T-cell (primary cell): Measurements from ENCODE around the gene RARA. TPM values are rescaled to one million over a fixed set of nuclear protein-coding genes. Genes with fewer than 3 reads are reported as not detected.
A peak's percentile ranks its signal among the peaks of the same experiment; 100 is the strongest.

Source experiments
- ATAC-seq, 4 experiments: fragments of 200-7000 bp in 3 of 4; fragments of 150-1000 bp in 1 of 4; cut with Tn5 transposase; replicated peaks in 1 of 4; 1 replicate in 3 of 4; 2 replicates in 1 of 4; pipeline ENCODE4 v1.10.0; 2021; ENCODE audit warnings: moderate library complexity in 3 of 4, mild to moderate bottlenecking in 2 of 4, moderate number of reproducible peaks in 1 of 4
- CTCF ChIA-PET, 2 donors: fragments of 300-600 bp; sonication (Branson Sonifier 250); formaldehyde crosslinking; loops; one replicate each; lab custom pipeline; 2022; ENCODE audit warnings: antibody characterized with exemption in 2 of 2; lab: Charles Lee
- POLR2A ChIA-PET, 2 donors: fragments of 300-600 bp; sonication (Branson Sonifier 250); formaldehyde crosslinking; loops; one replicate each; lab custom pipeline; 2022; ENCODE audit warnings: antibody characterized with exemption in 2 of 2; lab: Charles Lee
- DNase-seq, 35 experiments: peaks; one replicate each; pipeline versions ENCODE4 v3.0.0 to v3.0.0-alpha.2; 2013 to 2023
- H3K27ac ChIP-seq: one replicate; pipeline ENCODE4 v1.5.1; 2013; ENCODE audit warnings: low read length
- H3K27me3 ChIP-seq, 2 experiments: replicated peaks in 1 of 2; 1 replicate in 1 of 2; 2 replicates in 1 of 2; pipeline versions ENCODE4 v1.6.1 to v1.7.0; 2013; ENCODE audit warnings: low read length in 1 of 2, mixed read lengths in 1 of 2; ENCODE audit not compliant: control insufficient read depth in 2 of 2, insufficient read depth in 2 of 2; ENCODE audit errors: extremely low read depth in 1 of 2
- H3K36me3 ChIP-seq, 2 donors: 1 replicate in 1 of 2; 2 replicates in 1 of 2; pipeline versions ENCODE4 v1.6.1 to v1.7.0; 2013; ENCODE audit warnings: low read length in 1 of 2; ENCODE audit not compliant: control insufficient read depth in 2 of 2, insufficient read depth in 1 of 2; ENCODE audit errors: extremely low read depth in 1 of 2
- H3K4me1 ChIP-seq, 2 experiments: 1 replicate in 1 of 2; 2 replicates in 1 of 2; pipeline versions ENCODE4 v1.6.1 to v1.7.0; 2013; ENCODE audit warnings: low read length in 2 of 2, mixed read lengths in 1 of 2; ENCODE audit not compliant: insufficient read depth in 2 of 2, control insufficient read depth in 1 of 2; ENCODE audit errors: extremely low read depth in 1 of 2
- H3K4me3 ChIP-seq, 2 donors: 1 replicate in 1 of 2; 2 replicates in 1 of 2; pipeline versions ENCODE4 v1.5.1 to v1.7.0; 2013; ENCODE audit warnings: mild to moderate bottlenecking in 2 of 2, low read length in 1 of 2, moderate library complexity in 1 of 2; ENCODE audit not compliant: control insufficient read depth in 1 of 2; ENCODE audit errors: extremely low read depth in 1 of 2
- H3K9me3 ChIP-seq: 2 replicates; pipeline ENCODE4 v1.7.0; 2013
- H3K27ac Mint-ChIP-seq, 2 donors: one replicate each; pipeline ENCODE4 v1.8.0; 2020 to 2021; ENCODE audit warnings: mild to moderate bottlenecking in 2 of 2, mixed read lengths in 2 of 2
- H3K27me3 Mint-ChIP-seq, 2 donors: one replicate each; pipeline ENCODE4 v1.8.0; 2021 to 2022; ENCODE audit warnings: mixed read lengths in 2 of 2
- H3K36me3 Mint-ChIP-seq: one replicate; pipeline ENCODE4 v1.8.0; 2021; ENCODE audit warnings: mixed read lengths
- H3K4me1 Mint-ChIP-seq, 3 donors: one replicate each; pipeline ENCODE4 v1.8.0; 2020 to 2022; ENCODE audit warnings: mixed read lengths in 3 of 3, mild to moderate bottlenecking in 1 of 3
- H3K4me3 Mint-ChIP-seq, 3 donors: one replicate each; pipeline ENCODE4 v1.8.0; 2020 to 2022; ENCODE audit warnings: mild to moderate bottlenecking in 3 of 3, mixed read lengths in 3 of 3, moderate library complexity in 3 of 3
- H3K9me3 Mint-ChIP-seq, 3 donors: one replicate each; pipeline ENCODE4 v1.8.0; 2020 to 2022; ENCODE audit warnings: mixed read lengths in 3 of 3
- WGBS: methylation state at CpG from one replicate; pipeline ENCODE4 v1.1.5; 2013; ENCODE audit warnings: missing lambda C conversion rate; ENCODE audit not compliant: insufficient coverage; 5-methylcytosine and 5-hydroxymethylcytosine counted together
- total RNA-seq, 35 experiments: library from RNA in 6 of 35; stranded (reverse) in 6 of 35; fragments of 120-200 nt in 1 of 35; gene quantifications; one replicate each; pipeline versions ENCODE4 v1.2.1 to v1.2.4 and lab custom pipeline; 2013 to 2026

RARA gene
- total RNA-seq, 5 donors from 2014 or later (not counting 1 experiment from before 2014, with no cell fraction given), result 46.8 to 90.7 (median 69.1) TPM

- ATAC-seq, result peak in 1 of 4 experiments; percentile 48
- Histone ChIP-seq H3K4me1 (peaks cover 49 to 69% of the 10 kb centered on the region in 2 experiments), H3K36me3 (no peaks in the 10 kb centered on the region), H3K27ac (peak overlapping the region; percentile 39), H3K4me3 (no peak overlapping the region), H3K9me3 (no peaks in the 10 kb centered on the region), H3K27me3 (no peaks in the 10 kb centered on the region)
- WGBS, result 36% methylated on average over 3 of the region's 10 CpGs
- no peaks in the 10 kb centered on the region for H3K36me3 Mint-ChIP-seq
- ChIA-PET POLR2A (interaction anchor here (0.6 to 1.6 kb wide), 7 partner anchors 10 to 64 kb away, joined by 3 to 7 read pairs (median 3); no protein-coding TSS in a partner anchor), CTCF (interaction anchor here (0.5 to 2.2 kb wide), 17 partner anchors 8 to 311 kb away, joined by 3 to 24 read pairs (median 5); partner anchors contain the start of gene TOP2A (in 1 of the 2))
- no peak overlapping the region for H3K4me3 Mint-ChIP-seq
- no peaks in the 10 kb centered on the region for H3K9me3 Mint-ChIP-seq
- H3K27ac Mint-ChIP-seq, result no peak overlapping the region
- no peaks in the 10 kb centered on the region for H3K27me3 Mint-ChIP-seq
- H3K4me1 Mint-ChIP-seq, result peaks cover 16 to 30% (median 29%) of the 10 kb centered on the region in 3 donors
- peak in 1 of 35 experiments; percentile 40 for DNase-seq
Measured at GRCh38 chr17:40307001-40307730, 1.8 kb upstream of the RARA start.

GRCh38 chr17:40307740-40308239 lies 1.2 kb upstream of the RARA start:
- H3K27me3 ChIP-seq, result no peaks in the 10 kb centered on the region
- Mint-ChIP-seq H3K27me3 (no peaks in the 10 kb centered on the region), H3K4me3 (no peak overlapping the region), H3K9me3 (no peaks in the 10 kb centered on the region), H3K27ac (no peak overlapping the region), H3K4me1 (peaks cover 15 to 34% (median 34%) of the 10 kb centered on the region in 3 donors), H3K36me3 (no peaks in the 10 kb centered on the region)
- POLR2A ChIA-PET, result interaction anchor here (0.6 to 1.6 kb wide), 6 partner anchors 9 to 65 kb away, joined by 3 to 7 read pairs (median 3); no protein-coding TSS in a partner anchor
- H3K9me3 ChIP-seq, result no peaks in the 10 kb centered on the region
- peak overlapping the region; percentile 39 for H3K27ac ChIP-seq
- DNase-seq, result no peak
- peaks cover 49 to 75% of the 10 kb centered on the region in 2 experiments for H3K4me1 ChIP-seq
- ATAC-seq, result no peak
- H3K4me3 ChIP-seq, result no peak overlapping the region
- WGBS, result 45% methylated on average over 2 of the region's 3 CpGs
- CTCF ChIA-PET, result interaction anchor here (0.6 to 2.2 kb wide), 11 partner anchors 9 to 311 kb away, joined by 3 to 24 read pairs (median 6); partner anchors contain the start of gene TOP2A (in 1 of the 2)
- no peaks in the 10 kb centered on the region for H3K36me3 ChIP-seq

- H3K9me3 Mint-ChIP-seq, result no peaks in the 10 kb centered on the region
- peak overlapping the region; percentile 1 for H3K27ac ChIP-seq
- no peaks in the 10 kb centered on the region for H3K36me3 ChIP-seq
- peak overlapping the region in 1 of 3 donors; percentile 31 for H3K4me3 Mint-ChIP-seq
- CTCF ChIA-PET, result interaction anchor here (0.6 to 2.6 kb wide), 6 partner anchors 9 to 108 kb away, joined by 3 to 10 read pairs (median 4); partner anchors contain the start of gene TOP2A (in 1 of the 2)
- peaks cover 16 to 38% (median 37%) of the 10 kb centered on the region in 3 donors for H3K4me1 Mint-ChIP-seq
- H3K4me1 ChIP-seq, result peaks cover 45 to 80% of the 10 kb centered on the region in 2 experiments
- no peaks in the 10 kb centered on the region for H3K27me3 Mint-ChIP-seq
- ATAC-seq, result peak in 2 of 4 experiments; percentile 23 to 25
- POLR2A ChIA-PET, result interaction anchor here in 1 of 2 donors (0.5 to 0.6 kb wide), 2 partner anchors 11 to 40 kb away, joined by 3 to 11 read pairs; no protein-coding TSS in a partner anchor
- peak overlapping the region; percentile 38 to 61 for H3K27ac Mint-ChIP-seq
- no peaks in the 10 kb centered on the region for H3K36me3 Mint-ChIP-seq
- WGBS, result 40% methylated on average over 1 of the region's 2 CpGs
- H3K4me3 ChIP-seq, result peak overlapping the region; percentile 19 to 29
- no peaks in the 10 kb centered on the region for H3K27me3 ChIP-seq
- H3K9me3 ChIP-seq, result no peaks in the 10 kb centered on the region
- DNase-seq, result no peak
Measured at GRCh38 chr17:40309949-40310510, 1.1 kb downstream of the RARA start.

GRCh38 chr17:40310882-40311391 lies 2.0 kb downstream of the RARA start:
- H3K4me1 ChIP-seq, result peaks cover 53 to 89% of the 10 kb centered on the region in 2 experiments
- Mint-ChIP-seq H3K4me1 (peaks cover 25 to 47% (median 46%) of the 10 kb centered on the region in 3 donors), H3K27ac (no peak overlapping the region), H3K27me3 (no peaks in the 10 kb centered on the region), H3K9me3 (no peaks in the 10 kb centered on the region), H3K4me3 (no peak overlapping the region), H3K36me3 (no peaks in the 10 kb centered on the region)
- no peak for ATAC-seq
- POLR2A ChIA-PET, result interaction anchor here in 1 of 2 donors (0.6 kb wide), 1 partner anchor 12 kb away, joined by 3 read pairs; no protein-coding TSS in a partner anchor
- H3K4me3 ChIP-seq, result no peak overlapping the region
- H3K36me3 ChIP-seq, result no peaks in the 10 kb centered on the region
- WGBS, result 94% methylated on average over 4 of the region's 7 CpGs
- H3K9me3 ChIP-seq, result no peaks in the 10 kb centered on the region
- no peak for DNase-seq
- CTCF ChIA-PET, result interaction anchor here (0.5 to 2.6 kb wide), 2 partner anchors 44 to 65 kb away, joined by 3 to 10 read pairs; no protein-coding TSS in a partner anchor
- H3K27ac ChIP-seq, result no peak overlapping the region
- no peaks in the 10 kb centered on the region for H3K27me3 ChIP-seq

GRCh38 chr17:40311575-40311974 lies 2.6 kb downstream of the RARA start:
- Mint-ChIP-seq H3K4me1 (peaks cover 31 to 53% (median 52%) of the 10 kb centered on the region in 3 donors), H3K27ac (peak overlapping the region; percentile 46 to 64), H3K27me3 (no peaks in the 10 kb centered on the region), H3K9me3 (no peaks in the 10 kb centered on the region), H3K4me3 (peak overlapping the region in 2 of 3 donors; percentile 34 to 37), H3K36me3 (no peaks in the 10 kb centered on the region)
- ATAC-seq (no peak), DNase-seq (no peak)
- Histone ChIP-seq H3K4me3 (no peak overlapping the region), H3K27me3 (no peaks in the 10 kb centered on the region), H3K36me3 (no peaks in the 10 kb centered on the region), H3K9me3 (no peaks in the 10 kb centered on the region), H3K4me1 (peaks cover 54 to 91% of the 10 kb centered on the region in 2 experiments), H3K27ac (no peak overlapping the region)
- ChIA-PET POLR2A (interaction anchor here (0.5 to 0.7 kb wide), 3 partner anchors 28 to 331 kb away, joined by 3 to 4 read pairs (median 4); partner anchors contain the start of gene PSMD3 (in 1 of the 2)), CTCF (interaction anchor here (0.5 to 2.6 kb wide), 3 partner anchors 43 to 230 kb away, joined by 3 to 10 read pairs (median 3); no protein-coding TSS in a partner anchor)
- WGBS, result 0% methylated on average over 1 of the region's 2 CpGs
